Measurements from ENCODE around the gene LRIG1.

LRIG1 gene

GRCh38 chr3:66497288-66497984 is 3.4 kb downstream of the LRIG1 start:
- Histone ChIP-seq H3K79me2 (ENCODE audit: low read length) (peaks cover 76% of the 10 kb centered on the region), H3K4me1 (ENCODE audit: low read length) (peaks cover 65% of the 10 kb centered on the region), H3K9me3 (replicated peaks; ENCODE audit: insufficient read depth, low read length) (no peaks in the 10 kb centered on the region), H4K20me1 (ENCODE audit: insufficient read depth, low read length) (no peaks in the 10 kb centered on the region), H3K27me3 (replicated peaks; ENCODE audit: insufficient read depth, low read length) (0 out of 2 replicates have a peak, but pooled peaks cover under 1% of the 10 kb centered on the region), H2AFZ (ENCODE audit: low read length) (no peak overlapping the region), H3K4me3 (ENCODE audit: low read length) (peak overlapping the region; percentile 35), H3K27ac (ENCODE audit: low read length) (peak overlapping the region; percentile 74), H3K4me2 (ENCODE audit: low read depth, low read length) (peak overlapping the region; percentile 88), H3F3A (ENCODE audit: insufficient read depth, low read length) (peaks cover 38% of the 10 kb centered on the region), H3K9me2 (replicated peaks; ENCODE audit: insufficient read depth, low read length) (no peaks in the 10 kb centered on the region), H3K9ac (ENCODE audit: low read length) (peak overlapping the region; percentile 15; the same call in 1 of the 2 replicates), H3K36me3 (replicated peaks; ENCODE audit: insufficient read depth, low read length) (no peaks in the 10 kb centered on the region)
- TF ChIP-seq EZH2phosphoT487 (IDR thresholded peaks at IDR 0.05; ENCODE audit: low read length) (no peak), EZH2 (optimal IDR thresholded peaks at IDR 0.05; ENCODE audit: low read depth, low read length) (no peak), CTCF (IDR thresholded peaks at IDR 0.05; ENCODE audit: low read length) (no peak)
- DNase-seq = no peak

GRCh38 chr3:66496746-66497145 is 4.1 kb downstream of the LRIG1 start:
- H3K36me3 ChIP-seq (replicated peaks; ENCODE audit: insufficient read depth, low read length) = no peaks in the 10 kb centered on the region
- DNase-seq = peak; percentile 79

GRCh38 chr3:66496301-66496700 is 4.5 kb downstream of the LRIG1 start:
- no peaks in the 10 kb centered on the region for H4K20me1 ChIP-seq (ENCODE audit: insufficient read depth, low read length)
- TF ChIP-seq EZH2phosphoT487 (IDR thresholded peaks at IDR 0.05; ENCODE audit: low read length) (no peak), CTCF (IDR thresholded peaks at IDR 0.05; ENCODE audit: low read length) (no peak), EZH2 (optimal IDR thresholded peaks at IDR 0.05; ENCODE audit: low read depth, low read length) (no peak)
- H3K4me1 ChIP-seq (ENCODE audit: low read length) = peaks cover 72% of the 10 kb centered on the region
- H3F3A ChIP-seq (ENCODE audit: insufficient read depth, low read length) = peaks cover 47% of the 10 kb centered on the region
- no peaks in the 10 kb centered on the region for H3K36me3 ChIP-seq (replicated peaks; ENCODE audit: insufficient read depth, low read length)
- peak overlapping the region; percentile 88 for H3K4me2 ChIP-seq (ENCODE audit: low read depth, low read length)
- peak overlapping the region; percentile 52 for H3K4me3 ChIP-seq (ENCODE audit: low read length)
- no peak for DNase-seq
- H2AFZ ChIP-seq (ENCODE audit: low read length) = no peak overlapping the region
- H3K9me3 ChIP-seq (replicated peaks; ENCODE audit: insufficient read depth, low read length) = no peaks in the 10 kb centered on the region
- peak overlapping the region; percentile 9; the same call in 1 of the 2 replicates for H3K9ac ChIP-seq (ENCODE audit: low read length)
- H3K9me2 ChIP-seq (replicated peaks; ENCODE audit: insufficient read depth, low read length) = no peaks in the 10 kb centered on the region
- H3K27me3 ChIP-seq (replicated peaks; ENCODE audit: insufficient read depth, low read length) = no peaks in the 10 kb centered on the region
- peak overlapping the region; percentile 74; the same call in 1 of the 2 replicates for H3K27ac ChIP-seq (ENCODE audit: low read length)
- H3K79me2 ChIP-seq (ENCODE audit: low read length) = peaks cover 88% of the 10 kb centered on the region

More at GRCh38 chr3:66496746-66497145, 4.1 kb downstream of the LRIG1 start:
- Histone ChIP-seq H4K20me1 (ENCODE audit: insufficient read depth, low read length) (no peaks in the 10 kb centered on the region), H3K4me3 (ENCODE audit: low read length) (peak overlapping the region; percentile 52), H3K9me3 (replicated peaks; ENCODE audit: insufficient read depth, low read length) (no peaks in the 10 kb centered on the region), H2AFZ (ENCODE audit: low read length) (no peak overlapping the region), H3K27me3 (replicated peaks; ENCODE audit: insufficient read depth, low read length) (no peaks in the 10 kb centered on the region), H3F3A (ENCODE audit: insufficient read depth, low read length) (peaks cover 42% of the 10 kb centered on the region), H3K4me2 (ENCODE audit: low read depth, low read length) (peak overlapping the region; percentile 88), H3K4me1 (ENCODE audit: low read length) (peaks cover 71% of the 10 kb centered on the region), H3K27ac (ENCODE audit: low read length) (peak overlapping the region; percentile 74), H3K9ac (ENCODE audit: low read length) (peak overlapping the region; percentile 15; the same call in 1 of the 2 replicates), H3K79me2 (ENCODE audit: low read length) (peaks cover 83% of the 10 kb centered on the region), H3K9me2 (replicated peaks; ENCODE audit: insufficient read depth, low read length) (no peaks in the 10 kb centered on the region)
- no peak for TF ChIP-seq EZH2 (optimal IDR thresholded peaks at IDR 0.05; ENCODE audit: low read depth, low read length)
- TF ChIP-seq CTCF (IDR thresholded peaks at IDR 0.05; ENCODE audit: low read length) = no peak
- no peak for TF ChIP-seq EZH2phosphoT487 (IDR thresholded peaks at IDR 0.05; ENCODE audit: low read length)

Measured in MM.1S (cell line).